ENCODE measurements around the gene CDH4.

- TF ChIP-seq REST (IDR thresholded peaks at IDR 0.05; ENCODE audit: insufficient read depth in 1 of 2, low read depth in 2 of 2, low read length in 2 of 2), result no peak
- no peak for TF ChIP-seq TAF1 (IDR thresholded peaks at IDR 0.05; ENCODE audit: borderline replicate concordance, insufficient read depth, low read length)
- TF ChIP-seq POLR2AphosphoS5 (IDR thresholded peaks at IDR 0.05; ENCODE audit: low read depth, low read length), result no peak
Measured at GRCh38 chr20:61665528-61666470, 413.7 kb downstream of the CDH4 start.

Measured in PFSK-1 (cell line).